H1 (cell line): ENCODE data around the gene SCGB1C2. TPM values are rescaled to one million over a fixed set of nuclear protein-coding genes. Genes with fewer than 3 reads are reported as not detected.
A peak's percentile ranks its signal among the peaks of the same experiment; 100 is the strongest.

Source experiments
- CTCF ChIA-PET: fragments of 300-600 bp; sonication (Branson Sonifier 250); formaldehyde crosslinking; loops from one replicate; lab custom pipeline; 2021; ENCODE audit not compliant: partially characterized antibody; lab: Charles Lee
- POLR2A ChIA-PET: fragments of 300-600 bp; sonication (Branson Sonifier 250); formaldehyde crosslinking; loops from one replicate; lab custom pipeline; 2021; ENCODE audit warnings: inconsistent platforms; ENCODE audit not compliant: partially characterized antibody; lab: Charles Lee
- DNase-seq, 2 experiments: peaks; one replicate each; pipeline versions ENCODE4 v3.0.0 to v3.0.0-alpha.2; 2010 to 2022; ENCODE audit warnings: low spot score in 2 of 2, low read depth in 1 of 2, mixed read lengths in 1 of 2
- FAIRE-seq: peaks from 2 replicates; lab custom pipeline; 2011; peaks lifted over from hg19 to GRCh38; lab: Jason Lieb, UNC
- H2AFZ ChIP-seq: 2 replicates; pipeline ENCODE4 v1.8.1; 2012; ENCODE audit warnings: low read length, inconsistent platforms
- H2AK5ac ChIP-seq: 2 replicates; pipeline ENCODE4 v1.6.1; 2013; ENCODE audit warnings: low read depth, low read length
- H2BK120ac ChIP-seq: replicated peaks from 2 replicates; pipeline ENCODE3; 2013; ENCODE audit warnings: low read depth, low read length, inconsistent platforms
- H2BK12ac ChIP-seq: 2 replicates; pipeline ENCODE4 v1.6.1; 2013; ENCODE audit warnings: low read depth, low read length
- H2BK15ac ChIP-seq: 2 replicates; pipeline ENCODE4 v1.6.1; 2013; ENCODE audit warnings: low read length
- H2BK20ac ChIP-seq: 2 replicates; pipeline ENCODE4 v1.6.1; 2013; ENCODE audit warnings: low read length
- H2BK5ac ChIP-seq: 2 replicates; pipeline ENCODE4 v1.6.1; 2013; ENCODE audit warnings: low read depth, low read length
- H3K14ac ChIP-seq: 2 replicates; pipeline ENCODE4 v1.6.1; 2013; ENCODE audit warnings: inconsistent platforms; ENCODE audit not compliant: insufficient read length
- H3K18ac ChIP-seq: 2 replicates; pipeline ENCODE4 v1.6.1; 2013; ENCODE audit warnings: low read length; ENCODE audit errors: extremely low read depth
- H3K23ac ChIP-seq: 2 replicates; pipeline ENCODE4 v1.6.1; 2013; ENCODE audit warnings: inconsistent platforms; ENCODE audit not compliant: insufficient read length
- H3K23me2 ChIP-seq: 2 replicates; pipeline ENCODE4 v1.6.1; 2013; ENCODE audit warnings: low read depth, low read length
- H3K27ac ChIP-seq: 2 replicates; pipeline ENCODE4 v1.6.1; 2011; ENCODE audit warnings: low read depth, low read length, inconsistent platforms
- H3K27me3 ChIP-seq, 4 experiments: replicated peaks in 1 of 4; 1 replicate in 1 of 4; 2 replicates in 3 of 4; pipeline versions ENCODE4 v1.6.1 to v1.8.1; 2011 to 2013; ENCODE audit warnings: low read length in 3 of 4, mild to moderate bottlenecking in 3 of 4, inconsistent platforms in 2 of 4, mixed read lengths in 2 of 4, moderate library complexity in 1 of 4; ENCODE audit not compliant: control insufficient read depth in 3 of 4, insufficient read depth in 3 of 4; ENCODE audit errors: extremely low read depth in 1 of 4
- H3K36me3 ChIP-seq, 4 experiments: 2 replicates each; pipeline versions ENCODE4 v1.6.1 to v1.8.1; 2011 to 2013; ENCODE audit warnings: mild to moderate bottlenecking in 4 of 4, low read length in 3 of 4, moderate library complexity in 2 of 4, control low read depth in 1 of 4, inconsistent platforms in 1 of 4; ENCODE audit not compliant: insufficient read depth in 4 of 4, control insufficient read depth in 2 of 4
- H3K4ac ChIP-seq: replicated peaks from 2 replicates; pipeline ENCODE3; 2013; ENCODE audit warnings: low read length, low read depth, mixed read lengths, inconsistent platforms; ENCODE audit not compliant: insufficient read length
- H3K4me1 ChIP-seq, 4 experiments: replicated peaks in 1 of 4; 1 replicate in 1 of 4; 2 replicates in 3 of 4; pipeline versions ENCODE4 v1.6.1 to v1.8.1; 2011 to 2013; ENCODE audit warnings: low read length in 3 of 4, inconsistent platforms in 2 of 4, mixed read lengths in 1 of 4; ENCODE audit not compliant: insufficient read depth in 4 of 4, control insufficient read depth in 3 of 4
- H3K4me2 ChIP-seq, 2 experiments: 2 replicates each; pipeline versions ENCODE4 v1.6.1 to v1.8.1; 2011 to 2013; ENCODE audit warnings: low read depth in 2 of 2, low read length in 2 of 2, control low read depth in 1 of 2, inconsistent platforms in 1 of 2, mild to moderate bottlenecking in 1 of 2; ENCODE audit not compliant: insufficient read depth in 1 of 2
- H3K4me3 ChIP-seq, 4 experiments: fragments of 200-600, 300-600 bp in 1 of 4; sonication (generic), shearing (Covaris generic), sonication (Bioruptor Twin) in 1 of 4; 2 replicates each; pipeline versions ENCODE4 v1.5.1 to v1.8.1; 2011 to 2016; ENCODE audit warnings: low read length in 4 of 4, low read depth in 3 of 4, control low read depth in 2 of 4, inconsistent platforms in 2 of 4, mild to moderate bottlenecking in 2 of 4, mixed read lengths in 1 of 4, moderate library complexity in 1 of 4; ENCODE audit not compliant: insufficient read depth in 2 of 4; ENCODE audit errors: extremely low read depth in 1 of 4
- H3K56ac ChIP-seq: replicated peaks from 2 replicates; pipeline ENCODE3; 2013; ENCODE audit warnings: low read depth, mild to moderate bottlenecking, mixed read lengths, low read length, inconsistent platforms; ENCODE audit not compliant: insufficient read length
- H3K79me1 ChIP-seq: 2 replicates; pipeline ENCODE4 v1.6.1; 2013; ENCODE audit warnings: low read depth, low read length, control low read depth
- H3K79me2 ChIP-seq, 2 experiments: 2 replicates each; pipeline versions ENCODE4 v1.6.1 to v1.8.1; 2012 to 2013; ENCODE audit warnings: low read length in 2 of 2, mild to moderate bottlenecking in 2 of 2, inconsistent platforms in 1 of 2; ENCODE audit not compliant: insufficient read depth in 2 of 2, control insufficient read depth in 1 of 2
- H3K9ac ChIP-seq, 4 experiments: replicated peaks in 1 of 4; 1 replicate in 1 of 4; 2 replicates in 3 of 4; pipeline versions ENCODE4 v1.6.1 to v1.8.1; 2011 to 2013; ENCODE audit warnings: low read depth in 3 of 4, low read length in 3 of 4, control low read depth in 2 of 4, mild to moderate bottlenecking in 2 of 4, moderate library complexity in 2 of 4, inconsistent platforms in 1 of 4; ENCODE audit errors: extremely low read depth in 1 of 4
- H3K9me3 ChIP-seq, 2 experiments: 2 replicates each; pipeline versions ENCODE4 v1.6.1 to v1.8.1; 2012 to 2013; ENCODE audit warnings: mild to moderate bottlenecking in 2 of 2, moderate library complexity in 2 of 2, control low read depth in 1 of 2, inconsistent platforms in 1 of 2, low read depth in 1 of 2, low read length in 1 of 2, mixed read lengths in 1 of 2; ENCODE audit not compliant: insufficient read depth in 2 of 2
- H4K20me1 ChIP-seq, 2 experiments: replicated peaks in 1 of 2; 2 replicates each; pipeline versions ENCODE3 to v1.8.1; 2011 to 2013; ENCODE audit warnings: inconsistent platforms in 2 of 2, low read length in 2 of 2, mild to moderate bottlenecking in 1 of 2; ENCODE audit not compliant: insufficient read depth in 2 of 2, control insufficient read depth in 1 of 2
- H4K5ac ChIP-seq: 2 replicates; pipeline ENCODE4 v1.6.1; 2013; ENCODE audit warnings: low read length, low read depth, mixed read lengths, inconsistent platforms; ENCODE audit not compliant: insufficient read length
- H4K8ac ChIP-seq: 2 replicates; pipeline ENCODE4 v1.8.0; 2013; ENCODE audit warnings: mild to moderate bottlenecking, moderate library complexity, low read length, inconsistent platforms; ENCODE audit not compliant: insufficient read depth; ENCODE audit errors: extremely low read depth
- H4K91ac ChIP-seq: replicated peaks from 2 replicates; pipeline ENCODE3; 2013; ENCODE audit warnings: low read length, mixed read lengths, inconsistent platforms; ENCODE audit not compliant: insufficient read length
- WGBS, 2 experiments: shearing (Covaris generic) in 1 of 2; methylation state at CpG; one replicate each; pipeline versions ENCODE4 v1.1.6 to v1.1.7; 2013 to 2015; ENCODE audit warnings: low lambda C conversion rate in 2 of 2, mixed read lengths in 2 of 2, inconsistent platforms in 1 of 2, low coverage in 1 of 2, missing lambda C conversion rate in 1 of 2; ENCODE audit not compliant: insufficient replicate concordance in 2 of 2, insufficient coverage in 1 of 2, insufficient read length in 1 of 2; ENCODE audit errors: extremely low coverage in 1 of 2, missing lambda C conversion rate in 1 of 2; 5-methylcytosine and 5-hydroxymethylcytosine counted together
- polyA plus RNA-seq, 7 experiments: library from polyadenylated mRNA; depleted of rRNA in 3 of 7; stranded (reverse) in 5 of 7; unstranded in 2 of 7; fragments of >200 nt in 5 of 7; fragments of 200-250 nt in 2 of 7; gene quantifications; 1 replicate in 5 of 7; 2 replicates in 1 of 7; 4 replicates in 1 of 7; pipeline versions ENCODE4 v1.2.1 to v1.2.3, GENCODE V29; 2011 to 2013; ENCODE audit warnings: missing spikeins in 2 of 7, mixed read lengths in 2 of 7
- total RNA-seq: library from RNA; stranded (reverse); fragmentation: NEBNext Ultra II Directional; extraction: Animal tissue kit (Norgen Biotek cat#: 25700); gene quantifications from 2 replicates; pipeline ENCODE4 v1.2.1, GENCODE V29; 2021

Gene SCGB1C2
- total and polyA plus RNA-seq, 2 of the 8 experiments (the other 6 are each of a cell fraction or from before 2014, with no cell fraction given), result not detected

- Histone ChIP-seq H2BK12ac (peak within 1 kb of the TSS; percentile 96), H2BK20ac (peak within 1 kb of the TSS; percentile 93; the same call in 1 of the 2 replicates), H4K91ac (no peak within 1 kb of the TSS), H3K4me2 (peak within 1 kb of the TSS; percentile 68 to 79), H2AK5ac (peak within 1 kb of the TSS; percentile 89; the same call in 1 of the 2 replicates), H4K5ac (no peak within 1 kb of the TSS), H3K9ac (no peak within 1 kb of the TSS; a peak in 2 of 7 replicates), H3K79me1 (no peaks in the 10 kb centered on the region), H3K4me1 (peaks cover 6 to 15% (median 10%) of the 10 kb centered on the region in 4 experiments), H3K23ac (no peak within 1 kb of the TSS), H3K18ac (peak within 1 kb of the TSS; percentile 75), H2BK15ac (peak within 1 kb of the TSS; percentile 34; the same call in 1 of the 2 replicates), H3K23me2 (peaks cover 9% of the 10 kb centered on the region; the same call in 1 of the 2 replicates), H2AFZ (peak within 1 kb of the TSS; percentile 78; the same call in 1 of the 2 replicates), H4K8ac (peak within 1 kb of the TSS; percentile 94), H3K9me3 (no peaks in the 10 kb centered on the region), H3K4ac (peak within 1 kb of the TSS; percentile 9), H2BK120ac (no peak within 1 kb of the TSS), H3K79me2 (no peaks in the 10 kb centered on the region), H3K27ac (no peak within 1 kb of the TSS), H4K20me1 (no peaks in the 10 kb centered on the region), H3K56ac (no peak within 1 kb of the TSS), H3K4me3 (peak within 1 kb of the TSS; percentile 34 to 73 (median 47)), H3K27me3 (peaks cover 19 to 62% (median 42%) of the 10 kb centered on the region in 4 experiments), H3K14ac (no peak within 1 kb of the TSS), H2BK5ac (no peak within 1 kb of the TSS), H3K36me3 (no peaks in the 10 kb centered on the region)
- DNase-seq (peak in 1 of 2 experiments; percentile 57), FAIRE-seq (no peak)
- ChIA-PET CTCF (interaction anchor here (1.1 to 1.8 kb wide), 4 partner anchors 17 to 194 kb away, joined by 3 to 7 read pairs (median 4); no protein-coding TSS in a partner anchor), POLR2A (interaction anchor here (0.9 to 1.9 kb wide), 4 partner anchors 11 to 110 kb away, joined by 3 to 6 read pairs (median 4); no protein-coding TSS in a partner anchor)
- 14% methylated on average over 67 of the region's 120 CpGs; no CpG with 5 or more reads in 1 of the 2 experiments for WGBS, 2 experiments
Measured at GRCh38 chr17:181245-182049, 44.1 kb downstream of the SCGB1C2 start, which contains the start of gene DOC2B. DOC2B (minus strand) TSS chr17:181650; CDS start chr17:181479, 171 bp downstream.
